Testis (tissue), 3 donors: ENCODE measurements around the gene KDM4C. TPM values are rescaled to one million over a fixed set of nuclear protein-coding genes. Genes with fewer than 3 reads are reported as not detected.

Experiments
- DNase-seq: peaks from one replicate; pipeline ENCODE4 v3.0.0-alpha.2; 2019
- H3K27ac ChIP-seq, 2 donors: fragments of 200-600 bp; sonication (generic); one replicate each; pipeline ENCODE4 v1.5.1; 2019
- H3K27me3 ChIP-seq: fragments of 200-600 bp; sonication (generic); one replicate; pipeline ENCODE4 v1.5.1; 2019
- H3K36me3 ChIP-seq: fragments of 200-600 bp; sonication (generic); one replicate; pipeline ENCODE4 v1.5.1; 2017; ENCODE audit warnings: low read depth; ENCODE audit errors: missing control alignments
- H3K4me1 ChIP-seq: fragments of 200-600 bp; sonication (generic); one replicate; pipeline ENCODE4 v1.5.1; 2019
- H3K4me3 ChIP-seq, 2 donors: fragments of 200-600 bp; sonication (generic); one replicate each; pipeline ENCODE4 v1.5.1; 2017 to 2019
- H3K9me3 ChIP-seq: fragments of 200-600 bp; sonication (generic); one replicate; pipeline ENCODE4 v1.5.1; 2017
- POLR2A ChIP-seq: fragments of 450-650 bp; IDR thresholded peaks from one replicate; pipeline ENCODE4 v1.6.1; 2017; ENCODE audit warnings: antibody characterized with exemption, mild to moderate bottlenecking, moderate library complexity
- WGBS, 2 donors: methylation state at CpG; one replicate each; pipeline ENCODE4 v1.1.5; 2018; 5-methylcytosine and 5-hydroxymethylcytosine counted together
- intact Hi-C: fragments of 100-400 bp; cut with DNase I; formaldehyde crosslinking; loops from one replicate; pipeline ENCODE4 v1.15.1; 2023; ENCODE audit warnings: low total_unique reads
- polyA plus RNA-seq: library from polyadenylated mRNA; stranded (reverse); fragments of 350-450 nt; fragmentation: Illumina TruSeq; extraction: RNeasy Lipid Tissue Mini Kit (QIAGEN cat#74804); gene quantifications from one replicate; pipeline ENCODE4 v1.2.3, GENCODE V29; 2014; ENCODE audit warnings: low read depth, low replicate concordance; ENCODE audit not compliant: insufficient read depth
- total RNA-seq, 2 donors: library from RNA; depleted of rRNA; stranded (reverse); fragments of >200 nt; gene quantifications; one replicate each; pipeline ENCODE4 v1.2.3, GENCODE V29; 2016
- TF ChIP-seq, protein P1 (sequence below), 3 experiments: fragments of 450-650 bp in 2 of 3; fragments of 200-600 bp in 1 of 3; sonication (generic) in 1 of 3; IDR thresholded peaks; one replicate each; pipeline ENCODE4 v1.5.1; 2016 to 2019; ENCODE audit warnings: antibody characterized with exemption in 3 of 3, mild to moderate bottlenecking in 2 of 3, moderate library complexity in 1 of 3

Gene KDM4C
- total and polyA plus RNA-seq, 3 donors from 2014 or later, result 16.7 to 58.8 (median 48.8) TPM

DNA sequence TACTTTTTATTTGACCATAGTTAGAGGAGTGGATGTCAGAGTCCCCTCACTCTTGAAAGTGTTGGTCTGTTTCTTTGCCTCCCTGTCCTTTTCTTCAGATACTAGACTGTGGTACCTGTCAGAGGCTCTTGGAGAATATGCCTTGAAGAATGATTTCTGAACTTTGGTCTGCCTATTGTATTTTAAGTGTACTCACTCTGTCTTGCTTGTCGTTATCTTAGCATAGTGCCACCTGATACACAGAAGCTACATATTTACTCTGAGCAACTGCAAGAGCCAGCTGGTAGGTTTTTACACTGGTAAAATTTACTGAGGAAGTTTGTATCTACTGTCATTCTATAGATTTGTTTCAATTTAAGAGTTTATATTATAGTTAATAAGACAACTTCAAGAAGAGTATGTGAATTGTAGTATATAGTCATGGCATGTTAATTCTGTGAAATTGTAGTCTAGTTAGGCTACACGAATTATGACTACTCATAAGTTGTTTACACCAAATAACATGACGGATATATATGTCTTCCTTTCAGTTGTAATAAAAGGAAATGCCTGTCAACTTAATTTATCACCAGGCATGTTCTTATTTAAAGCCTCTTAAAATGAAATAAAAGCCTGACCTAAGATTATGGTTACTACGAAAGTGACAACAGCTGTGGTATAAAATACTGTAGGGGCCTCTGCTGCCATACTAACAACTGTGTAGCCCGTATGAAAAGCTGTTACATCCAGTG, 201.7 kb downstream of the KDM4C start:
- Histone ChIP-seq H3K27me3 (no peaks in the 10 kb centered on the region), H3K4me1 (no peaks in the 10 kb centered on the region), H3K36me3 (no peaks in the 10 kb centered on the region), H3K4me3 (no peak overlapping the region), H3K27ac (no peak overlapping the region), H3K9me3 (no peaks in the 10 kb centered on the region)
- TF ChIP-seq POLR2A, result no peak
- TF ChIP-seq, protein P1, sequence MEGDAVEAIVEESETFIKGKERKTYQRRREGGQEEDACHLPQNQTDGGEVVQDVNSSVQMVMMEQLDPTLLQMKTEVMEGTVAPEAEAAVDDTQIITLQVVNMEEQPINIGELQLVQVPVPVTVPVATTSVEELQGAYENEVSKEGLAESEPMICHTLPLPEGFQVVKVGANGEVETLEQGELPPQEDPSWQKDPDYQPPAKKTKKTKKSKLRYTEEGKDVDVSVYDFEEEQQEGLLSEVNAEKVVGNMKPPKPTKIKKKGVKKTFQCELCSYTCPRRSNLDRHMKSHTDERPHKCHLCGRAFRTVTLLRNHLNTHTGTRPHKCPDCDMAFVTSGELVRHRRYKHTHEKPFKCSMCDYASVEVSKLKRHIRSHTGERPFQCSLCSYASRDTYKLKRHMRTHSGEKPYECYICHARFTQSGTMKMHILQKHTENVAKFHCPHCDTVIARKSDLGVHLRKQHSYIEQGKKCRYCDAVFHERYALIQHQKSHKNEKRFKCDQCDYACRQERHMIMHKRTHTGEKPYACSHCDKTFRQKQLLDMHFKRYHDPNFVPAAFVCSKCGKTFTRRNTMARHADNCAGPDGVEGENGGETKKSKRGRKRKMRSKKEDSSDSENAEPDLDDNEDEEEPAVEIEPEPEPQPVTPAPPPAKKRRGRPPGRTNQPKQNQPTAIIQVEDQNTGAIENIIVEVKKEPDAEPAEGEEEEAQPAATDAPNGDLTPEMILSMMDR (IDR thresholded peaks at IDR 0.05), result no peak
- DNase-seq, result no peak
- intact Hi-C loops, result no loop called here
- WGBS, 2 donors, result 77% methylated on average over 5 of the region's 5 CpGs

DNA sequence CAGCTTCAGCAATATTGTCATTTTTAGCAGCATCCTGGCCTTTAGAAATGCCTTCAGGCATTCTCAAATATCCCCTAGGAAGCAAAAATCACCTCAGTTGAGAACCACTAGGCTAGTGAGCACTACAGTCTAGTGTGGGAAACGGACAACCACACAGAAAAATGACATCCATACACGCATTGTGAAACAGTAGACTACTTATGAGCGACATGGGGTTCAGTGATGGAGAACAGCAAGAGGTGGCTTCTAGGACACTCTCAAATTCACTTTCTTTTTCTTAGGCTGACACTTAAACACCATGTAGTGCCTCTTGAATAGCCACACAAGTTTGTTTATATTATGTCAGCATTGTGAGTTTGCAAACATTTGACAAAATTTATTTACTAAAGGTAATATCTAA, 203.0 kb downstream of the KDM4C start:
- TF ChIP-seq, protein P1 (IDR thresholded peaks at IDR 0.05), result no peak
- no peak for TF ChIP-seq POLR2A
- intact Hi-C loops, result no loop called here
- no peak overlapping the region for H3K27ac ChIP-seq
- DNase-seq, result no peak
- H3K4me3 ChIP-seq, result no peak overlapping the region
- H3K36me3 ChIP-seq, result no peaks in the 10 kb centered on the region
- 93 to 97% methylated on average over 3 of the region's 3 CpGs for WGBS, 2 donors
- no peaks in the 10 kb centered on the region for H3K9me3 ChIP-seq
- no peaks in the 10 kb centered on the region for H3K27me3 ChIP-seq
- H3K4me1 ChIP-seq, result no peaks in the 10 kb centered on the region

DNA sequence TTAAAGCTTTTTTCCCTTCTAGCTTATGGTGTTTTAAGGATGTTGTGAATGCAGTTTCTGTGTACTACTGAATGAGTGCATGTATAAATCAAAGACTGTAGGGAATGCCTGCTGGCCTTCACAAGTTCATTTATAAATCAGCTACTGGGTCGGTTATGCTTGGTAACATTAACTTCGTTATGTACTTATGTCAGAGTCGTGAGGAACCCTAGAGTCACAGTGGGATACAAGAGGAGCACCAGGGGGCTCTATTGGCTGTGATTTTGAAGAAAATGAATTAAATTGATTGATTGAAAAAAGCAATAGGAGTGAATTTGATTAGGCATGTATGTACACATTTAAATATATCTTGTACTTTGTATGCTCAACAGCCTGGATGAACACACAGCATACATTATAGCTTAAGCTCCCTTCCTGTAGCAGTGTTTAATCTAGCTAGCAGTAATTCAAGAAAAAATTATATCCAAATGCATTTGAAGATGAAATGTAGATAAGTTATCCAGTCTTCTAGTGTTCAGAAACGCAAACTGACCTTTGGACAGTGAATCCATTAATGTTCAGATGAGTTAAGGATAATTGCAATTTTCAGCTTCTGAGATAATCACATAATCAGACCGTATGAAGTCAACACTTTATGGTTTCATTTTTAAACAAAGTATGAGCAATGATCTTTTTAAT, 204.2 kb downstream of the KDM4C start:
- Histone ChIP-seq H3K27me3 (no peaks in the 10 kb centered on the region), H3K27ac (no peak overlapping the region), H3K9me3 (no peaks in the 10 kb centered on the region), H3K4me3 (no peak overlapping the region), H3K36me3 (no peaks in the 10 kb centered on the region), H3K4me1 (no peaks in the 10 kb centered on the region)
- 84 to 92% methylated on average over 5 of the region's 5 CpGs for WGBS, 2 donors
- no peak for TF ChIP-seq POLR2A
- TF ChIP-seq, protein P1 (IDR thresholded peaks at IDR 0.05), result no peak
- intact Hi-C loops, result no loop called here
- no peak for DNase-seq

DNA sequence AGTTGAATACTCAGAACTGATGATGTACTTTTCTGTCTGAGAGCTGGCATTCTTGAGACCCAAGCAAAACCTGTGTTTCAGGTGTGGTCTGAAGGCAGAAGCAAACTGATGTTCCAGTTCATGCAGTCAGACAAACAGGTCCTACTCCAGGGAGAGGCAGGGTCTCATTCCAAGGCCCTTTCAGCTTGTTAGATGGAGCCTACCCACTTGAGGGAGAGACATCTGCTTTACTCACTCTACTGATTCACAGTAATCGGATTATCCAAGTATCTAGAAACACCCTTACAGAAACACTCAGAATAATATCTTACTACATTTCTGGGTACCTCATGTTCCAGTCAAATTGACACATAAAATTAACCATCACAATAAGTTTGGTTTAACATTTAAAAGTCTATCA, 207.8 kb downstream of the KDM4C start:
- TF ChIP-seq, protein P1 (IDR thresholded peaks at IDR 0.05), result no peak
- no peak for TF ChIP-seq POLR2A
- no peaks in the 10 kb centered on the region for H3K27me3 ChIP-seq
- H3K4me1 ChIP-seq, result no peaks in the 10 kb centered on the region
- H3K36me3 ChIP-seq, result no peaks in the 10 kb centered on the region
- 95 to 97% methylated on average over 1 of the region's 1 CpG for WGBS, 2 donors
- no peak overlapping the region for H3K27ac ChIP-seq
- no peak overlapping the region for H3K4me3 ChIP-seq
- H3K9me3 ChIP-seq, result no peaks in the 10 kb centered on the region
- DNase-seq, result no peak
- intact Hi-C loops, result no loop called here
